Colonic mucosa (tissue), 4 donors: Measurements from ENCODE around the gene ERI3. TPM values are rescaled to one million over a fixed set of nuclear protein-coding genes. Genes with fewer than 3 reads are reported as not detected.

ENCODE experiments used
- DNase-seq: peaks from one replicate; pipeline ENCODE4 v3.0.0-alpha.2; 2020
- H3K27ac ChIP-seq: fragments of 200-600 bp; one replicate; pipeline ENCODE4 v1.8.0; 2021
- H3K27me3 ChIP-seq: fragments of 200-600 bp; one replicate; pipeline ENCODE4 v1.8.0; 2021
- H3K36me3 ChIP-seq: fragments of 200-600 bp; one replicate; pipeline ENCODE4 v1.8.0; 2021
- H3K4me1 ChIP-seq: fragments of 200-600 bp; one replicate; pipeline ENCODE4 v1.8.0; 2021; ENCODE audit warnings: mild to moderate bottlenecking
- H3K4me3 ChIP-seq: fragments of 200-600 bp; one replicate; pipeline ENCODE4 v1.8.0; 2021
- H3K9ac ChIP-seq, 2 donors: one replicate each; pipeline ENCODE4 v1.7.0; 2013; ENCODE audit warnings: control low read depth in 2 of 2, low read depth in 2 of 2, low read length in 2 of 2
- H3K9me3 ChIP-seq: fragments of 200-600 bp; one replicate; pipeline ENCODE4 v1.8.0; 2021
- intact Hi-C: fragments of 100-400 bp; cut with DNase I; formaldehyde crosslinking; loops from one replicate; pipeline ENCODE4 v1.14.1; 2022
- total RNA-seq, 2 donors: library from RNA; stranded (reverse); fragmentation: NEBNext Ultra II Directional in 1 of 2; extraction: Animal tissue kit (Norgen Biotek cat#: 25700) in 1 of 2; gene quantifications; one replicate each; pipeline ENCODE4 v1.2.1, GENCODE V29; 2021
- TF ChIP-seq, protein P1 (sequence below): fragments of 200-600 bp; IDR thresholded peaks from one replicate; pipeline ENCODE4 v1.8.0; 2022; ENCODE audit warnings: antibody characterized with exemption, mild to moderate bottlenecking
- donor health status: healthy.
- donor health status: DM: no; HTN: no; CAD: no.
- donor health status: DM: no; HTN: no; CAD: no.

The ERI3 gene
- total RNA-seq, 2 donors from 2014 or later = 29.7 to 58.2 TPM

DNA sequence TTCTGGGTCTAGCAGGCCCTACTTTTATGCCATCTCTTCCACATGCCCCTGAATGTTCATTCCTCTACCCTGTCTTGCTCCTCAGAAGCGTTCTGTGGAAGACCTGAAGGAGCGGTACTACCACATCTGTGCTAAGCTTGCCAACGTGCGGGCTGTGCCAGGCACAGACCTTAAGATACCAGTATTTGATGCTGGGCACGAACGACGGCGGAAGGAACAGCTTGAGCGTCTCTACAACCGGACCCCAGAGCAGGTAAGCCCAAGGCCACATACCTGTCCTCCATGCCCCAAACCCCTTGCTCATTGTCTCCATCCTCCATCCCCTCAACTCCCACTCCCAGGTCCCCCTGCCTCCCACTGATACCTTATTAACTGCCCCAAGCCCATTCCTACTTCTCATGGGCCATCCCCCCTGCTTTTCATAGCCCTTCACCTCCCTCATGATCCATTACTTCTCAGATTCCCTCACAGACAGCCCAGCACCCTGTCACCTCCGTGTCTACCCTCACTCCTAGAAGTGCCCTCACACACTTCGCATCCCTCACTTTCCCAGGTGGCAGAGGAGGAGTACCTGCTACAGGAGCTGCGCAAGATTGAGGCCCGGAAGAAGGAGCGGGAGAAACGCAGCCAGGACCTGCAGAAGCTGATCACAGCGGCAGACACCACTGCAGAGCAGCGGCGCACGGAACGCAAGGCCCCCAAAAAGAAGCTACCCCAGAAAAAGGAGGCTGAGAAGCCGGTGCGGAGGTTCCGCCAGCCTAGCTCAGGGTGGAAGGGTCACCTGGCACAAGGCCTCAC is 136.4 kb downstream of the ERI3 start:
- DNase-seq = no peak
- TF ChIP-seq, protein P1, sequence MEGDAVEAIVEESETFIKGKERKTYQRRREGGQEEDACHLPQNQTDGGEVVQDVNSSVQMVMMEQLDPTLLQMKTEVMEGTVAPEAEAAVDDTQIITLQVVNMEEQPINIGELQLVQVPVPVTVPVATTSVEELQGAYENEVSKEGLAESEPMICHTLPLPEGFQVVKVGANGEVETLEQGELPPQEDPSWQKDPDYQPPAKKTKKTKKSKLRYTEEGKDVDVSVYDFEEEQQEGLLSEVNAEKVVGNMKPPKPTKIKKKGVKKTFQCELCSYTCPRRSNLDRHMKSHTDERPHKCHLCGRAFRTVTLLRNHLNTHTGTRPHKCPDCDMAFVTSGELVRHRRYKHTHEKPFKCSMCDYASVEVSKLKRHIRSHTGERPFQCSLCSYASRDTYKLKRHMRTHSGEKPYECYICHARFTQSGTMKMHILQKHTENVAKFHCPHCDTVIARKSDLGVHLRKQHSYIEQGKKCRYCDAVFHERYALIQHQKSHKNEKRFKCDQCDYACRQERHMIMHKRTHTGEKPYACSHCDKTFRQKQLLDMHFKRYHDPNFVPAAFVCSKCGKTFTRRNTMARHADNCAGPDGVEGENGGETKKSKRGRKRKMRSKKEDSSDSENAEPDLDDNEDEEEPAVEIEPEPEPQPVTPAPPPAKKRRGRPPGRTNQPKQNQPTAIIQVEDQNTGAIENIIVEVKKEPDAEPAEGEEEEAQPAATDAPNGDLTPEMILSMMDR = no peak
- H3K27me3 ChIP-seq = no peaks in the 10 kb centered on the region
- H3K9me3 ChIP-seq = no peaks in the 10 kb centered on the region
- H3K27ac ChIP-seq = no peak overlapping the region
- intact Hi-C loops = loop anchor here (5.0 kb wide), 2 partner anchors 74 to 379 kb away; no protein-coding TSS in a partner anchor
- no peak overlapping the region for H3K4me3 ChIP-seq
- H3K9ac ChIP-seq = no peak overlapping the region
- H3K36me3 ChIP-seq = peaks cover 17% of the 10 kb centered on the region
- peaks cover 5% of the 10 kb centered on the region for H3K4me1 ChIP-seq

DNA sequence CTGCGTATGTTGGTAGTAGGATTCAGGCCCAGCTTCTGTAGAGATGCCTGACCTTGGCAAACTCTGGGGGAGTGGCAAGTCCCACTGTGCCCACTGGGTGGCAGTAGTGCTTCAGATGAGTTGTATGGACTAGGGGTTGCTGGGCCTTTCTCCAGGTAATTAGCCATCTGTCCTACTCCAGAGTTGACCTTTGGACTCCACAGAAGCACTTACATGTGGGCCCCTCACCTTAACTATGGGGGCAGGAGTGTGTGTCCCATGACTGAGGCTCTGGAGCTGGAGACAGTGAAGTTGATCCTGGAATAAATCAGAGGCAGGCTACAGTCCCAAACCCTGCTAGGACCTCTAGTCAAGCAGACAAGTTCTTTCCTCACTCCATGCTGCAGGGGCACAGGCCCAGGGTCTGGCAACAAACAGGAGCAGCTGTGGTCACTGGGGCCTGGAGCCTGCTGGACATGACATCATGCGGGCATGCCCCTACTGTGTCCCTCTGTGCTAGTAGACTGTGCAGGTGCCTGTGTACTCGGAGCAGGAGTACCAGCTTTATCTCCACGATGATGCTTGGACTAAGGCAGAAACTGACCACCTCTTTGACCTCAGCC is 137.1 kb downstream of the ERI3 start:
- no peak overlapping the region for H3K4me3 ChIP-seq
- H3K9me3 ChIP-seq = no peaks in the 10 kb centered on the region
- H3K27ac ChIP-seq = no peak overlapping the region
- DNase-seq = peak; percentile 93
- peaks cover 17% of the 10 kb centered on the region for H3K36me3 ChIP-seq
- H3K9ac ChIP-seq = no peak overlapping the region
- TF ChIP-seq, protein P1 = peak; percentile 88
- intact Hi-C loops = loop anchor here (5.0 kb wide), 2 partner anchors 74 to 379 kb away; no protein-coding TSS in a partner anchor
- no peaks in the 10 kb centered on the region for H3K27me3 ChIP-seq
- H3K4me1 ChIP-seq = peaks cover 7% of the 10 kb centered on the region

DNA sequence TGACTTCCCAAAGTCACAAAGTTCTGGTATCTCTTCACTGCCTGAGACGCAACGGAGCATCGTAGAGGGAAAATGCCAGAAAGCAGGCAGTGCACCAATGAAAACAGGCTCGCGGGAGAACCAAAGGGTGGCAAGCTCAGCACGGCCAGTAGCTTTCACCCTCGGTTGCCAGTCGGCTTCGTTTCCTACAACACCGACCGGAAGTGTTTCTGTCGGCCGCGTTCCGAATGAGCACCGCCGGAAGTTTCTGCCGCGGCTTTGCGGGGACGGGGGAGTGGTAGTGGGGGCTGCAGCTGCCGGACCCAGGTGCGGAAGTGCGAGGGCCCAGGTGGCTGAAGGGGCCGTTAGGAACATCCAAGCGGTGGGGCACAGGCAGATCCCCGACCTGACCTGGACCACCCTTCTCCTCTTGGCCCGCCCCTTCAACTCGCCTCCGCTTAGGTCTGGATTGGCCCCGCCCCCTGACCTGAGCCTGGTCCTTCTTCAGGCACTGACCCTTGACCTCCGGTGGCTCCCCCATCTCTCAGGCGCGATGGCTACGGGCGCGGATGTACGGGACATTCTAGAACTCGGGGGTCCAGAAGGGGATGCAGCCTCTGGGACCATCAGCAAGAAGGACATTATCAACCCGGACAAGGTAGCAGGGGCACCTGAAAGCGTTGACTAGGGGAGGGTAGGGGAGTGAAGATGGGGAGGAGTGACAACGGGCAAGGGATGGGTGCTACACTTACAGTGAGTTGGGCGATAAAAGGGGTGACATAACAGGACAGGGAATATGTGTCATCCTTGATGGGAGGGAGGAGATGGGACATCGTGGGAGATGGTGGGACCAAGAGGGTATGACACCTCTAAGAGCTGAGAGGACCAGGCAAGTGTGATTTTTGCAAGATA is 141.6 kb downstream of the ERI3 start, which contains the start of gene DMAP1:
DMAP1 (plus strand) TSS at position 250 of the 891 bp plus-strand sequence; CDS start at position 533, 283 bp downstream.
- peaks cover 14% of the 10 kb centered on the region for H3K4me1 ChIP-seq
- H3K9me3 ChIP-seq = no peaks in the 10 kb centered on the region
- peak within 1 kb of the TSS; percentile 72 for H3K27ac ChIP-seq
- peaks cover 7% of the 10 kb centered on the region for H3K36me3 ChIP-seq
- intact Hi-C loops = no loop called here
- DNase-seq = peak; percentile 86
- TF ChIP-seq, protein P1 = no peak
- peak within 1 kb of the TSS; percentile 92 for H3K4me3 ChIP-seq
- no peaks in the 10 kb centered on the region for H3K27me3 ChIP-seq
- peak within 1 kb of the TSS; percentile 80 to 88 for H3K9ac ChIP-seq

DNA sequence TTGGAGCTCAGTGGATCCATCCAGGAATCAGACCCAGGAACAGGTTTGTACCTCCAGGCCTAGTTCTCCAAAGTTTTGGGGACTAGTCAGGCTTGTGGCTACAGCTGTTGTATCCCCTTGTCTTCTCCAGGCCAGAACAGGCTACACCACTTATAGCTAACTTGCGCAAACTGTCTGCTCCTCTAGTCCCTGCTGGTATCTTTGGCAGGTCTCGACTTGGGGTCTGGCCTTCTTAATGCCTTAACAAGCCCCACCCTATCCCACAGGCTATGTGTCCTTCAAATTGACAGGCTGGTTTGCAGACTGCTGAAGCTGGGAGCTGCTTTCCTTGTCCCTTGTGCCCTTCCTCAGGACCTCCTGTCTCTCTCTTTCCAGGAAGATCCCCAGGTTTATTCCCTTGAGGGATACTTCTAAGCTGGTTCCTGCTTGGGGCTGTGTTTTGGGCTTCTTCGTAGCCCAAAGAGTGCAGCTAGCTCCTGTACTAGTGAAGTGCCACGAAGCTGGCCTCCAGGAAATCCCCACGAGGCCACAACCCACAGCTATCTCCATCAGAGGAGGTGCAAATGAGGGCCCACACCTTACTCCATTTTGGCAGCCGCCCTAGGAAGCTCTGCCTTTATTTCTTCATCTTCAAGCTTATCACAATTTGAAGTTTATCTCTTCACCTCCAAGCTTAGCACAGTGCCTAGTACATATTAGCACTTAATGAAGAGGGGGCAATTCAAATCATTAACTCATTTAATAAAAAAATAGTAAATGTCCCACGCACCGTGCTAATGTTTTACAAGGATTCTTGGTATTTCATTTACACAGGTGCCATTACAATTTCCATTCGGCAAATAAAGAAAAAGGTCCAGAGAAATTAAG is 142.5 kb downstream of the ERI3 start:
- no peaks in the 10 kb centered on the region for H3K9me3 ChIP-seq
- peak overlapping the region; percentile 72 for H3K27ac ChIP-seq
- intact Hi-C loops = no loop called here
- H3K27me3 ChIP-seq = no peaks in the 10 kb centered on the region
- peak overlapping the region; percentile 92 for H3K4me3 ChIP-seq
- peaks cover 7% of the 10 kb centered on the region for H3K36me3 ChIP-seq
- DNase-seq = no peak
- peak overlapping the region in 1 of 2 donors; percentile 88 for H3K9ac ChIP-seq
- TF ChIP-seq, protein P1 = no peak
- peaks cover 14% of the 10 kb centered on the region for H3K4me1 ChIP-seq
